OCI-LY7 (cell line): Measurements from ENCODE around the gene AP1S3. TPM values are rescaled to one million over a fixed set of nuclear protein-coding genes. Genes with fewer than 3 reads are reported as not detected.

Experiments
- BruUV-seq: library from RNA; stranded (reverse); fragments of 400-500 nt; replicated peaks from 2 replicates; lab custom pipeline; 2021; lab: Mats Ljungman, UMichigan
- CTCF ChIA-PET: fragments of 300-600 bp; sonication (Branson Sonifier 250); formaldehyde crosslinking; loops from one replicate; lab custom pipeline; 2022; ENCODE audit warnings: antibody characterized with exemption; ENCODE audit not compliant: unreplicated experiment; lab: Charles Lee
- POLR2A ChIA-PET: fragments of 300-600 bp; sonication (Branson Sonifier 250); formaldehyde crosslinking; loops from one replicate; lab custom pipeline; 2022; ENCODE audit warnings: antibody characterized with exemption; lab: Charles Lee
- DNase-seq: peaks from one replicate; pipeline ENCODE4 v3.0.0-alpha.2; 2015; ENCODE audit warnings: low spot score
- H2AFZ ChIP-seq: fragments of 200-600 bp; sonication (generic), shearing (Covaris generic); 2 replicates; pipeline ENCODE4 v1.6.1; 2014; ENCODE audit warnings: mild to moderate bottlenecking, antibody characterized with exemption, low read length, moderate library complexity
- H3K27ac ChIP-seq: fragments of 200-600 bp; sonication (generic); 2 replicates; pipeline ENCODE4 v1.5.1; 2014; ENCODE audit warnings: mixed run types, low read depth, mild to moderate bottlenecking, moderate library complexity, low read length, inconsistent platforms; ENCODE audit not compliant: poor library complexity, severe bottlenecking
- H3K36me3 ChIP-seq: fragments of 200-600 bp; sonication (generic); 2 replicates; pipeline ENCODE4 v1.6.1; 2014; ENCODE audit warnings: mild to moderate bottlenecking, antibody characterized with exemption, low read length, moderate library complexity, mixed read lengths; ENCODE audit not compliant: insufficient read depth
- H3K4me1 ChIP-seq: fragments of 200-600 bp; sonication (generic); 2 replicates; pipeline ENCODE4 v1.5.1; 2014; ENCODE audit warnings: mild to moderate bottlenecking, low read length; ENCODE audit not compliant: insufficient read depth, poor library complexity, severe bottlenecking
- H3K4me2 ChIP-seq: fragments of 200-600 bp; sonication (generic); 2 replicates; pipeline ENCODE4 v1.6.1; 2014; ENCODE audit warnings: mild to moderate bottlenecking, low read length
- H3K4me3 ChIP-seq: fragments of 200-600 bp; sonication (generic); 2 replicates; pipeline ENCODE4 v1.5.1; 2014; ENCODE audit warnings: mild to moderate bottlenecking, low read depth, low read length; ENCODE audit not compliant: poor library complexity, severe bottlenecking
- H3K79me2 ChIP-seq: fragments of 200-600 bp; sonication (generic); 2 replicates; pipeline ENCODE4 v1.6.1; 2016; ENCODE audit warnings: low read depth, mild to moderate bottlenecking, low read length, moderate library complexity, mixed read lengths; ENCODE audit not compliant: insufficient read depth
- H3K9me2 ChIP-seq: fragments of 200-600 bp; sonication (generic); 2 replicates; pipeline ENCODE4 v1.6.1; 2016; ENCODE audit warnings: mild to moderate bottlenecking, low read length, mixed read lengths; ENCODE audit not compliant: insufficient read depth
- H3K9me3 ChIP-seq: fragments of 200-600 bp; sonication (generic); 2 replicates; pipeline ENCODE4 v1.6.1; 2014; ENCODE audit warnings: mild to moderate bottlenecking, mixed run types, low read length, mixed read lengths
- H4K20me1 ChIP-seq: fragments of 200-600 bp; sonication (generic); 2 replicates; pipeline ENCODE4 v1.6.1; 2014; ENCODE audit warnings: mild to moderate bottlenecking, antibody characterized with exemption, low read length, moderate library complexity, mixed read lengths; ENCODE audit not compliant: insufficient read depth
- CTCF ChIP-seq: fragments of 200-600 bp; sonication (generic); conservative IDR thresholded peaks from 2 replicates; pipeline ENCODE4 v1.5.1; 2014; ENCODE audit warnings: mild to moderate bottlenecking, antibody characterized with exemption, low read length, moderate library complexity, mixed read lengths
- EZH2phosphoT487 ChIP-seq: fragments of 200-600 bp; sonication (generic); IDR thresholded peaks from 2 replicates; pipeline ENCODE4 v1.6.1; 2018; ENCODE audit warnings: low read depth, borderline replicate concordance, mild to moderate bottlenecking, mixed run types, antibody characterized with exemption, low read length, moderate library complexity, mixed read lengths
- intact Hi-C: fragments of 100-400 bp; cut with micrococcal nuclease; formaldehyde crosslinking; loops from one replicate; pipeline ENCODE4 v1.10.0; 2022; ENCODE audit not compliant: unreplicated experiment
- total RNA-seq, 2 experiments: library from RNA; depleted of rRNA in 1 of 2; stranded (reverse); fragments of >200 nt in 1 of 2; shearing (Covaris generic) in 1 of 2; gene quantifications; 2 replicates each; pipeline ENCODE4 v1.2.3, GENCODE V29; 2014 to 2022

Gene AP1S3
- total RNA-seq, 2 experiments from 2014 or later = 11.2 to 32.1 TPM

GRCh38 chr2:223760838-223761502 lies 76.4 kb downstream of the AP1S3 start:
- Histone ChIP-seq H2AFZ (no peak overlapping the region), H3K9me3 (no peaks in the 10 kb centered on the region), H4K20me1 (no peaks in the 10 kb centered on the region), H3K27ac (no peak overlapping the region), H3K4me3 (no peak overlapping the region), H3K4me1 (no peaks in the 10 kb centered on the region), H3K36me3 (no peaks in the 10 kb centered on the region), H3K4me2 (no peak overlapping the region), H3K79me2 (no peaks in the 10 kb centered on the region), H3K9me2 (no peaks in the 10 kb centered on the region)
- no TSS peak for BruUV-seq
- ChIA-PET CTCF (no interaction called here), POLR2A (interaction anchor here (0.9 to 1.1 kb wide), 2 partner anchors 26 to 175 kb away, joined by 4 to 5 read pairs; no protein-coding TSS in a partner anchor)
- TF ChIP-seq EZH2phosphoT487 = no peak
- peak; percentile 62 for TF ChIP-seq CTCF
- intact Hi-C loops = no loop called here
- peak; percentile 56 for DNase-seq

- Histone ChIP-seq H3K4me1 (no peaks in the 10 kb centered on the region), H3K79me2 (no peaks in the 10 kb centered on the region), H3K36me3 (no peaks in the 10 kb centered on the region), H2AFZ (no peak overlapping the region), H3K9me3 (no peaks in the 10 kb centered on the region), H3K4me2 (no peak overlapping the region), H4K20me1 (no peaks in the 10 kb centered on the region), H3K9me2 (no peaks in the 10 kb centered on the region), H3K4me3 (no peak overlapping the region), H3K27ac (no peak overlapping the region)
- CTCF ChIA-PET = no interaction called here
- TF ChIP-seq CTCF (no peak), EZH2phosphoT487 (no peak)
- POLR2A ChIA-PET = interaction anchor here (0.9 kb wide), 1 partner anchor 176 kb away, joined by 4 read pairs; no protein-coding TSS in a partner anchor
- BruUV-seq = no TSS peak
- intact Hi-C loops = no loop called here
- no peak for DNase-seq
Measured at GRCh38 chr2:223759569-223760430, 77.6 kb downstream of the AP1S3 start.
